B cell (primary cell): ENCODE data around the gene MYOM1.

Experiments
- EZH2 ChIP-seq: IDR thresholded peaks from 2 replicates; pipeline ENCODE4 v1.6.1; 2012; ENCODE audit warnings: borderline replicate concordance, low read depth, mild to moderate bottlenecking, moderate library complexity, low read length; ENCODE audit not compliant: insufficient read depth, poor library complexity, severe bottlenecking
- TF ChIP-seq, protein P1 (sequence below): fragments of 200-600 bp; IDR thresholded peaks from one replicate; pipeline ENCODE4 v1.8.0; 2022; ENCODE audit warnings: antibody characterized with exemption, mild to moderate bottlenecking

DNA sequence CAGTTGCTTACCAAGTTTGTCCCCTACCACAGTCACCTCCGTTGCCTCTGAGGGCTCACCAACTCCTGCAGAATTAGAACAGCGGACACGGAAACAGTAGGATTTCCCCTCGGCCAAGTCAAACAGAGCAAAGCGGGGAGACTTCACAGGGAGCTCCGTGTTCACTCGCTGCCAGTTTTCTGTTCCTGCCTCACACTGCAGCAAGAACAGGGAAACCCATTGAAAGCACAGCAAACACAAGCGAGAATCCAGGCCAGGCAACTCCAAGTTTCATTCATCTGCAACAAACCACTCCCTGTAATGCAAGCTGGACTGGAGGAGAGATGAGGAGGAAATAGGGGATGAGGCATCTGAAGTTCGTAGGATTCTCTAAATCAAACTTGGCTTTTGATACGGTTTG, 84.2 kb downstream of the MYOM1 start:
- TF ChIP-seq, protein P1, sequence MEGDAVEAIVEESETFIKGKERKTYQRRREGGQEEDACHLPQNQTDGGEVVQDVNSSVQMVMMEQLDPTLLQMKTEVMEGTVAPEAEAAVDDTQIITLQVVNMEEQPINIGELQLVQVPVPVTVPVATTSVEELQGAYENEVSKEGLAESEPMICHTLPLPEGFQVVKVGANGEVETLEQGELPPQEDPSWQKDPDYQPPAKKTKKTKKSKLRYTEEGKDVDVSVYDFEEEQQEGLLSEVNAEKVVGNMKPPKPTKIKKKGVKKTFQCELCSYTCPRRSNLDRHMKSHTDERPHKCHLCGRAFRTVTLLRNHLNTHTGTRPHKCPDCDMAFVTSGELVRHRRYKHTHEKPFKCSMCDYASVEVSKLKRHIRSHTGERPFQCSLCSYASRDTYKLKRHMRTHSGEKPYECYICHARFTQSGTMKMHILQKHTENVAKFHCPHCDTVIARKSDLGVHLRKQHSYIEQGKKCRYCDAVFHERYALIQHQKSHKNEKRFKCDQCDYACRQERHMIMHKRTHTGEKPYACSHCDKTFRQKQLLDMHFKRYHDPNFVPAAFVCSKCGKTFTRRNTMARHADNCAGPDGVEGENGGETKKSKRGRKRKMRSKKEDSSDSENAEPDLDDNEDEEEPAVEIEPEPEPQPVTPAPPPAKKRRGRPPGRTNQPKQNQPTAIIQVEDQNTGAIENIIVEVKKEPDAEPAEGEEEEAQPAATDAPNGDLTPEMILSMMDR, result no peak
- TF ChIP-seq EZH2, result no peak
